Colonic mucosa (tissue), 4 donors: Measurements from ENCODE around the gene CLGN. TPM values are rescaled to one million over a fixed set of nuclear protein-coding genes. Genes with fewer than 3 reads are reported as not detected.

Source experiments
- DNase-seq: peaks from one replicate; pipeline ENCODE4 v3.0.0-alpha.2; 2020
- H3K27ac ChIP-seq: fragments of 200-600 bp; one replicate; pipeline ENCODE4 v1.8.0; 2021
- H3K27me3 ChIP-seq: fragments of 200-600 bp; one replicate; pipeline ENCODE4 v1.8.0; 2021
- H3K36me3 ChIP-seq: fragments of 200-600 bp; one replicate; pipeline ENCODE4 v1.8.0; 2021
- H3K4me1 ChIP-seq: fragments of 200-600 bp; one replicate; pipeline ENCODE4 v1.8.0; 2021; ENCODE audit warnings: mild to moderate bottlenecking
- H3K4me3 ChIP-seq: fragments of 200-600 bp; one replicate; pipeline ENCODE4 v1.8.0; 2021
- H3K9ac ChIP-seq, 2 donors: one replicate each; pipeline ENCODE4 v1.7.0; 2013; ENCODE audit warnings: control low read depth in 2 of 2, low read depth in 2 of 2, low read length in 2 of 2
- H3K9me3 ChIP-seq: fragments of 200-600 bp; one replicate; pipeline ENCODE4 v1.8.0; 2021
- intact Hi-C: fragments of 100-400 bp; cut with DNase I; formaldehyde crosslinking; loops from one replicate; pipeline ENCODE4 v1.14.1; 2022
- total RNA-seq, 2 donors: library from RNA; stranded (reverse); fragmentation: NEBNext Ultra II Directional in 1 of 2; extraction: Animal tissue kit (Norgen Biotek cat#: 25700) in 1 of 2; gene quantifications; one replicate each; pipeline ENCODE4 v1.2.1, GENCODE V29; 2021
- TF ChIP-seq, protein P1 (sequence below): fragments of 200-600 bp; IDR thresholded peaks from one replicate; pipeline ENCODE4 v1.8.0; 2022; ENCODE audit warnings: antibody characterized with exemption, mild to moderate bottlenecking
- donor health status: healthy.
- donor health status: DM: no; HTN: no; CAD: no.
- donor health status: DM: no; HTN: no; CAD: no.

CLGN gene
- total RNA-seq, 2 donors from 2014 or later = 0.25 to 0.40 TPM

DNA sequence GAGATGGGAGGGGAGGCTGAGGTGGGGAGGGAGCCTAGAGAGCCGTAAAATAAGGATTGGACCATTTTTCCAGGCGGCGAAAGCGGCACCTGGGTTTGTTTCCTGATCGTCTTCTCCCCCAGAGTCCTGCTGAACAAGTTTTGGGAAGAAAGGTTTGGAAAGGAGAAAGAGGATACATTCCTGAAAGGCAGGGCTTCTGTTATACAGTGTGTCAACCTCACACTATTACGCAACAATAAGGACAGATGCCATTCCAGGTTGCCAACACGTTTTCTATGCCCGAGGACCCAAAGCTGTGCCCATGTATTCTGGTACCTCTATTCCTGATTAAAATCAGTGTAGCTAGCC lies 53.3 kb downstream of the CLGN start:
- Histone ChIP-seq H3K36me3 (no peaks in the 10 kb centered on the region), H3K9ac (peak overlapping the region; percentile 83 to 85), H3K4me3 (peak overlapping the region; percentile 92), H3K4me1 (peaks cover 4% of the 10 kb centered on the region), H3K9me3 (no peaks in the 10 kb centered on the region), H3K27me3 (no peaks in the 10 kb centered on the region), H3K27ac (peak overlapping the region; percentile 93)
- TF ChIP-seq, protein P1, sequence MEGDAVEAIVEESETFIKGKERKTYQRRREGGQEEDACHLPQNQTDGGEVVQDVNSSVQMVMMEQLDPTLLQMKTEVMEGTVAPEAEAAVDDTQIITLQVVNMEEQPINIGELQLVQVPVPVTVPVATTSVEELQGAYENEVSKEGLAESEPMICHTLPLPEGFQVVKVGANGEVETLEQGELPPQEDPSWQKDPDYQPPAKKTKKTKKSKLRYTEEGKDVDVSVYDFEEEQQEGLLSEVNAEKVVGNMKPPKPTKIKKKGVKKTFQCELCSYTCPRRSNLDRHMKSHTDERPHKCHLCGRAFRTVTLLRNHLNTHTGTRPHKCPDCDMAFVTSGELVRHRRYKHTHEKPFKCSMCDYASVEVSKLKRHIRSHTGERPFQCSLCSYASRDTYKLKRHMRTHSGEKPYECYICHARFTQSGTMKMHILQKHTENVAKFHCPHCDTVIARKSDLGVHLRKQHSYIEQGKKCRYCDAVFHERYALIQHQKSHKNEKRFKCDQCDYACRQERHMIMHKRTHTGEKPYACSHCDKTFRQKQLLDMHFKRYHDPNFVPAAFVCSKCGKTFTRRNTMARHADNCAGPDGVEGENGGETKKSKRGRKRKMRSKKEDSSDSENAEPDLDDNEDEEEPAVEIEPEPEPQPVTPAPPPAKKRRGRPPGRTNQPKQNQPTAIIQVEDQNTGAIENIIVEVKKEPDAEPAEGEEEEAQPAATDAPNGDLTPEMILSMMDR = no peak
- no peak for DNase-seq
- intact Hi-C loops = no loop called here

DNA sequence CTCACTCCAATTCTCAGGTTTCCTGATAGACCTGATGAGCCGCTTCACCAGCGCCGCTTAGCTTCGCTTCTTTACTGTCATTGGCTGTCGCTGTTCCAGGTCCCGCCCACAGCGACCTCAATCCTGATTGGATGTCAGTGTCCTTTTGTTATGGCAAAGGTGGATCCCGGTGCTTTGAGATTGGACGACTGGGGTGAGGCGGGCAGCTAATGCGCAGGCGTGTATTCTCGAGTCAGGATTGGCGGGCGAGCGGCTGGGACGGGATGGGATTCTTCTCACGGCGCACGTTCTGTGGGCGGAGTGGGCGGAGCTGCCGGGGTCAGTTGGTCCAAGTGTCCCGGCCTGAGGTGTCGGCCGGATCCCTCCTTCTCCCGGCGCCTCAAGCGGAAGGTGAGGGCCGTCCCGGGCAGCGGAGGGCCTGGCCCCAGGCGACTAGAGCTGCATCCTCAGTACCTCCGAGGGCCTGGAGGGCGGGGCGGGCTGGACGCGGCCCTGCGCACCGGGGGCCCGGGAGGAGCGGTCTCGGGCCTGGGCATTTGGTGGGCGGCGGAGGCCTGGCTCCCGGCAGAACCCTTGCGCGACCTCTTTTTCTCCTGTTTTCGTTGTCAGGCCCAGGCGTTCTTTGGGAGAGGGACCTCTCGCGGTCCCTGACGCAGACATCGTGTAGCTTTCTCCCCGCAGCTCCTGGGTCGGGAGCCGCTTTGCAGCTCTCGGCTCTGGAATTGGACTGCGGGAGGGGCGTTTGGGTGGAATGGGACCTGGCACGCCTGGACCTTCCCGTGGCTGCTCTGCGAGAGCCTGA lies 53.9 kb downstream of the CLGN start, which contains the start of gene SCOC:
SCOC (plus strand) TSS at position 319 of the 802 bp plus-strand sequence. CDS start 5,525 bp downstream, outside the sequence.
- peak; percentile 100 for DNase-seq

DNA sequence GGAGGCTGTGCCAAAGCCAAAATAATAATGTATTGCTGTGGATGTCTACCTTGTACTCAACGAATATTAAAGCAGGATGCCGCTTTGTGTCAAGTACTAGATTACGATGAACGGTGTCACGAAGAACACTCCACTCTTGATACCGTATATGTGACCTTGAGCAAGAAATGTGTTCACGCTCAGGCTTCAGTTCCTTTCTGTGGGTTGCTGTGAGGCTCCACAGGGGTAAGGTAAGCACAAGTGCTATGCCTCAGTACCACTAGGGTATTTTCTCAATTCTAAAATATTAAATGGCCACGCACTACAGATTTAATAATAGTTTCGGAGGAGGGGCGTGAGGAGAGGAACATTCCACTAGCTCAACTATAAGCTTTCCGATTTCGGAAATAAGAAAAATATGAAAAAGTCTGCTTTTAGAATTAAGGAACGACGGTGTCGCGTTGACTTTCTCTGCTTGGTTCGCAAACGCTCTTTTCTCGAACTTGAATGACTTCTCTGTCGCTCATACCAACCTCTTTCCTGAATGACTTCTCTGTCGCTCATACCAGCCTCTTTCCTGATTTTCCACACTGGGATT lies 54.6 kb downstream of the CLGN start:
- H3K27ac ChIP-seq = peak overlapping the region; percentile 93
- intact Hi-C loops = no loop called here
- H3K27me3 ChIP-seq = no peaks in the 10 kb centered on the region
- TF ChIP-seq, protein P1 = no peak
- peaks cover 4% of the 10 kb centered on the region for H3K4me1 ChIP-seq
- no peaks in the 10 kb centered on the region for H3K36me3 ChIP-seq
- no peak for DNase-seq
- H3K4me3 ChIP-seq = peak overlapping the region; percentile 92
- no peaks in the 10 kb centered on the region for H3K9me3 ChIP-seq
- peak overlapping the region; percentile 25 to 85 for H3K9ac ChIP-seq

More for the DNA sequence above, 53.9 kb downstream of the CLGN start, which contains the start of gene SCOC:
- TF ChIP-seq, protein P1 = no peak
- peak within 1 kb of the TSS; percentile 92 for H3K4me3 ChIP-seq
- H3K27me3 ChIP-seq = no peaks in the 10 kb centered on the region
- H3K9me3 ChIP-seq = no peaks in the 10 kb centered on the region
- H3K36me3 ChIP-seq = no peaks in the 10 kb centered on the region
- H3K27ac ChIP-seq = peak within 1 kb of the TSS; percentile 93
- H3K9ac ChIP-seq = peak within 1 kb of the TSS; percentile 83 to 85
- H3K4me1 ChIP-seq = peaks cover 4% of the 10 kb centered on the region
- intact Hi-C loops = no loop called here

DNA sequence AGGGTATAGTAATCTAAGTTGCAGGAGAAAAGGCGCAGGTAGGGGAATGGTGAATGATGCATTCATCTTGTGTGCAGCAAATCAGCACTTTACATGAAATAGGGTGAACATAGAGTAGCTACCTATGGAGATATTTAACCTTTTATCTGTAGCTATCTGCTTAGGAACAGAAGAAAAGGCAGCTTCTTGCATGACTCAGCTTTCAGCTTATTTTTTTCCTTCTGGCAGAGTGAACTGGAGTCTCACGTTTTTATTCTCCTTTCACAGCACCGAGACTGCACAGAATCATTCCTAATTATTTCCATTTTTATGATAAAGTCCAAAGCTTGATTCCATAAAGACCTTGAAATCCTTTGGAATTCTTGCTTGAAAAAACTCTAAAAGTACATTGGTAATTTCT lies 58.8 kb downstream of the CLGN start:
- TF ChIP-seq, protein P1 = no peak
- no peak overlapping the region for H3K9ac ChIP-seq
- no peak for DNase-seq
- intact Hi-C loops = no loop called here
- no peak overlapping the region for H3K27ac ChIP-seq
- no peaks in the 10 kb centered on the region for H3K27me3 ChIP-seq
- no peaks in the 10 kb centered on the region for H3K4me1 ChIP-seq
- H3K4me3 ChIP-seq = no peak overlapping the region
- no peaks in the 10 kb centered on the region for H3K36me3 ChIP-seq
- no peaks in the 10 kb centered on the region for H3K9me3 ChIP-seq

DNA sequence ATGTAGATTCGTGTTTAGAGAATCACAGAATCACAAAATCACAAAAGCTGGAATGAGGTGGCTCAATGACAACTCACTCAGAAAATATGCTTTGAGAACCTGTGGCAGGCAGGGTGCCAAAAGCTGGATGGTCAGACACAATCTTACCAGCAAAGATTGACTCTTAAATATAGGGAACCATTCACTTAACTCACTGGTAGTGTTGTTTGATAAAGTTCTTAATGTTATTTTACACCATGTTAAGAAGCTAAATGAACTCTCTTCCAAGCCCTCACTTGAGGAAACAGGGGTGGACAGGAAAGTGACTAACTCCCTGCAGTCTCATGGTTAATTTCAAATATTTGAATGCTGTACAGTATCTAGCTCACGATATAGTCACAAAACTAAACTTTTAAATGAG lies 59.7 kb downstream of the CLGN start:
- intact Hi-C loops = no loop called here
- no peak overlapping the region for H3K27ac ChIP-seq
- H3K4me1 ChIP-seq = no peaks in the 10 kb centered on the region
- no peak overlapping the region for H3K4me3 ChIP-seq
- no peaks in the 10 kb centered on the region for H3K27me3 ChIP-seq
- no peak overlapping the region for H3K9ac ChIP-seq
- H3K9me3 ChIP-seq = no peaks in the 10 kb centered on the region
- no peak for DNase-seq
- TF ChIP-seq, protein P1 = no peak
- no peaks in the 10 kb centered on the region for H3K36me3 ChIP-seq
